GM23338 (cell line): Measurements from ENCODE around the gene PARP8. TPM values are rescaled to one million over a fixed set of nuclear protein-coding genes. Genes with fewer than 3 reads are reported as not detected.

Experiments
- ATAC-seq: fragments of 200-7000 bp; cut with Tn5 transposase; 3 replicates; pipeline ENCODE4 v1.9.1; 2020
- DNase-seq: peaks from one replicate; pipeline ENCODE4 v3.0.0-alpha.2; 2015; ENCODE audit warnings: low spot score
- H2AFZ ChIP-seq: fragments of 200-600 bp; sonication (generic); 2 replicates; pipeline ENCODE4 v1.8.0; 2016; ENCODE audit warnings: antibody characterized with exemption, mild to moderate bottlenecking, moderate library complexity
- H3F3A ChIP-seq: fragments of 200-600 bp; sonication (generic); replicated peaks from 2 replicates; pipeline ENCODE4 v1.8.0; 2017; ENCODE audit warnings: antibody characterized with exemption, mixed run types, low read depth
- H3K27ac ChIP-seq: fragments of 200-600 bp; sonication (generic); 2 replicates; pipeline ENCODE4 v1.6.1; 2016; ENCODE audit warnings: low read depth
- H3K27me3 ChIP-seq: fragments of 200-600 bp; sonication (generic); 2 replicates; pipeline ENCODE4 v1.8.0; 2016; ENCODE audit warnings: mild to moderate bottlenecking, mixed run types, moderate library complexity; ENCODE audit not compliant: insufficient read depth
- H3K36me3 ChIP-seq: fragments of 200-600 bp; sonication (generic); 2 replicates; pipeline ENCODE4 v1.8.0; 2016; ENCODE audit warnings: mild to moderate bottlenecking; ENCODE audit not compliant: insufficient read depth
- H3K4me1 ChIP-seq: fragments of 200-600 bp; sonication (generic); 2 replicates; pipeline ENCODE4 v1.8.0; 2016; ENCODE audit warnings: mild to moderate bottlenecking, moderate library complexity; ENCODE audit not compliant: insufficient read depth
- H3K4me2 ChIP-seq: fragments of 200-600 bp; sonication (generic); 2 replicates; pipeline ENCODE4 v1.7.1; 2017; ENCODE audit warnings: mixed run types
- H3K4me3 ChIP-seq: fragments of 200-600 bp; sonication (generic); 2 replicates; pipeline ENCODE4 v1.6.1; 2016; ENCODE audit warnings: mixed run types
- H3K79me2 ChIP-seq: fragments of 200-600 bp; sonication (generic); replicated peaks from 2 replicates; pipeline ENCODE4 v1.8.0; 2017; ENCODE audit warnings: mild to moderate bottlenecking; ENCODE audit not compliant: insufficient read depth
- H3K9me2 ChIP-seq: fragments of 200-600 bp; sonication (generic); 2 replicates; pipeline ENCODE4 v1.8.0; 2017; ENCODE audit not compliant: insufficient read depth
- H4K20me1 ChIP-seq: fragments of 200-600 bp; sonication (generic); replicated peaks from 2 replicates; pipeline ENCODE4 v1.8.0; 2017; ENCODE audit warnings: mild to moderate bottlenecking; ENCODE audit not compliant: insufficient read depth
- H3K27ac Mint-ChIP-seq: 2 replicates; pipeline ENCODE4 v1.8.0; 2020; ENCODE audit warnings: inconsistent platforms, mild to moderate bottlenecking, moderate library complexity, mixed read lengths
- H3K27me3 Mint-ChIP-seq: 3 replicates; pipeline ENCODE4 v1.8.0; 2022; ENCODE audit warnings: low read depth, mild to moderate bottlenecking, moderate library complexity, mixed read lengths, inconsistent platforms; ENCODE audit not compliant: insufficient read depth, poor library complexity
- H3K36me3 Mint-ChIP-seq: 3 replicates; pipeline ENCODE4 v1.8.0; 2021; ENCODE audit warnings: low read depth, mild to moderate bottlenecking, inconsistent platforms, moderate library complexity, mixed read lengths
- H3K4me1 Mint-ChIP-seq: 3 replicates; pipeline ENCODE4 v1.8.0; 2020; ENCODE audit warnings: mild to moderate bottlenecking, inconsistent platforms, mixed read lengths
- H3K4me3 Mint-ChIP-seq: 3 replicates; pipeline ENCODE4 v1.8.0; 2021; ENCODE audit warnings: moderate library complexity, mild to moderate bottlenecking, inconsistent platforms, mixed read lengths
- H3K9me3 Mint-ChIP-seq: 3 replicates; pipeline ENCODE4 v1.8.0; 2020; ENCODE audit warnings: moderate library complexity, mild to moderate bottlenecking, inconsistent platforms, mixed read lengths
- EZH2 ChIP-seq: fragments of 200-600 bp; sonication (generic); IDR thresholded peaks from one replicate; pipeline ENCODE4 v1.8.0; 2017; ENCODE audit warnings: antibody characterized with exemption, mild to moderate bottlenecking, low read depth; ENCODE audit not compliant: unreplicated experiment
- EZH2phosphoT487 ChIP-seq: fragments of 200-600 bp; sonication (generic); IDR thresholded peaks from one replicate; pipeline ENCODE4 v1.8.1; 2018; ENCODE audit warnings: antibody characterized with exemption; ENCODE audit not compliant: unreplicated experiment
- JUNB ChIP-seq: IDR thresholded peaks from one replicate; pipeline ENCODE4 v1.6.1; 2016; ENCODE audit warnings: antibody characterized with exemption; ENCODE audit not compliant: unreplicated experiment
- NANOG ChIP-seq: IDR thresholded peaks from 2 replicates; pipeline ENCODE4 v1.6.1; 2016; ENCODE audit warnings: antibody characterized with exemption, borderline replicate concordance
- REST ChIP-seq: IDR thresholded peaks from one replicate; pipeline ENCODE4 v1.6.1; 2018; ENCODE audit warnings: antibody characterized with exemption; ENCODE audit not compliant: unreplicated experiment
- STAT1 ChIP-seq: IDR thresholded peaks from one replicate; pipeline ENCODE4 v1.6.1; 2016; ENCODE audit warnings: antibody characterized with exemption; ENCODE audit not compliant: unreplicated experiment
- ZNF114 ChIP-seq: fragments of 250-450 bp; sonication (Bioruptor Pico); IDR thresholded peaks from 2 replicates; pipeline ENCODE4 v1.5.0; 2020; ENCODE audit warnings: mild to moderate bottlenecking, moderate library complexity
- ZNF331 ChIP-seq: fragments of 250-450 bp; sonication (Bioruptor Pico); IDR thresholded peaks from 2 replicates; pipeline ENCODE4 v1.5.0; 2020; ENCODE audit warnings: low read depth, mild to moderate bottlenecking, moderate library complexity
- ZNF462 ChIP-seq: fragments of 250-450 bp; sonication (Bioruptor Pico); IDR thresholded peaks from 2 replicates; pipeline ENCODE4 v1.5.0; 2020; ENCODE audit warnings: mild to moderate bottlenecking, moderate library complexity
- polyA plus RNA-seq: library from polyadenylated mRNA; unstranded; fragments of >200 nt; fragmentation: Nextera tagmentation; extraction: Ambion mirVana; gene quantifications from 2 replicates; pipeline ENCODE4 v1.2.1, GENCODE V29; 2016
- total RNA-seq: library from RNA; depleted of rRNA; stranded (reverse); fragments of >200 nt; shearing (Covaris generic); gene quantifications from 2 replicates; pipeline ENCODE4 v1.2.3, GENCODE V29; 2014
- TF ChIP-seq, protein P1 (sequence below), 2 experiments: fragments of 200-600 bp in 1 of 2; sonication (generic) in 1 of 2; conservative IDR thresholded peaks; 2 replicates each; pipeline versions ENCODE4 v1.5.1 to v1.6.1; 2016 to 2017; ENCODE audit warnings: antibody characterized with exemption in 2 of 2, low read depth in 2 of 2, mild to moderate bottlenecking in 2 of 2, moderate library complexity in 1 of 2
- TF ChIP-seq, protein P2 (sequence below): IDR thresholded peaks from 2 replicates; pipeline ENCODE4 v1.6.1; 2016; ENCODE audit warnings: antibody characterized with exemption

Gene PARP8
- total and polyA plus RNA-seq, 2 experiments from 2014 or later = 13.0 to 25.0 TPM

GRCh38 chr5:50653946-50654345, 12.5 kb upstream of the PARP8 start (continued):
- TF ChIP-seq REST (no peak), ZNF331 (CRISPR knock-in tag) (no peak), ZNF114 (no peak), STAT1 (no peak), EZH2phosphoT487 (no peak)
- TF ChIP-seq, protein P1, sequence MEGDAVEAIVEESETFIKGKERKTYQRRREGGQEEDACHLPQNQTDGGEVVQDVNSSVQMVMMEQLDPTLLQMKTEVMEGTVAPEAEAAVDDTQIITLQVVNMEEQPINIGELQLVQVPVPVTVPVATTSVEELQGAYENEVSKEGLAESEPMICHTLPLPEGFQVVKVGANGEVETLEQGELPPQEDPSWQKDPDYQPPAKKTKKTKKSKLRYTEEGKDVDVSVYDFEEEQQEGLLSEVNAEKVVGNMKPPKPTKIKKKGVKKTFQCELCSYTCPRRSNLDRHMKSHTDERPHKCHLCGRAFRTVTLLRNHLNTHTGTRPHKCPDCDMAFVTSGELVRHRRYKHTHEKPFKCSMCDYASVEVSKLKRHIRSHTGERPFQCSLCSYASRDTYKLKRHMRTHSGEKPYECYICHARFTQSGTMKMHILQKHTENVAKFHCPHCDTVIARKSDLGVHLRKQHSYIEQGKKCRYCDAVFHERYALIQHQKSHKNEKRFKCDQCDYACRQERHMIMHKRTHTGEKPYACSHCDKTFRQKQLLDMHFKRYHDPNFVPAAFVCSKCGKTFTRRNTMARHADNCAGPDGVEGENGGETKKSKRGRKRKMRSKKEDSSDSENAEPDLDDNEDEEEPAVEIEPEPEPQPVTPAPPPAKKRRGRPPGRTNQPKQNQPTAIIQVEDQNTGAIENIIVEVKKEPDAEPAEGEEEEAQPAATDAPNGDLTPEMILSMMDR (conservative IDR thresholded peaks at IDR 0.05; ENCODE audit: low read depth in 2 of 2) = no peak

DNA sequence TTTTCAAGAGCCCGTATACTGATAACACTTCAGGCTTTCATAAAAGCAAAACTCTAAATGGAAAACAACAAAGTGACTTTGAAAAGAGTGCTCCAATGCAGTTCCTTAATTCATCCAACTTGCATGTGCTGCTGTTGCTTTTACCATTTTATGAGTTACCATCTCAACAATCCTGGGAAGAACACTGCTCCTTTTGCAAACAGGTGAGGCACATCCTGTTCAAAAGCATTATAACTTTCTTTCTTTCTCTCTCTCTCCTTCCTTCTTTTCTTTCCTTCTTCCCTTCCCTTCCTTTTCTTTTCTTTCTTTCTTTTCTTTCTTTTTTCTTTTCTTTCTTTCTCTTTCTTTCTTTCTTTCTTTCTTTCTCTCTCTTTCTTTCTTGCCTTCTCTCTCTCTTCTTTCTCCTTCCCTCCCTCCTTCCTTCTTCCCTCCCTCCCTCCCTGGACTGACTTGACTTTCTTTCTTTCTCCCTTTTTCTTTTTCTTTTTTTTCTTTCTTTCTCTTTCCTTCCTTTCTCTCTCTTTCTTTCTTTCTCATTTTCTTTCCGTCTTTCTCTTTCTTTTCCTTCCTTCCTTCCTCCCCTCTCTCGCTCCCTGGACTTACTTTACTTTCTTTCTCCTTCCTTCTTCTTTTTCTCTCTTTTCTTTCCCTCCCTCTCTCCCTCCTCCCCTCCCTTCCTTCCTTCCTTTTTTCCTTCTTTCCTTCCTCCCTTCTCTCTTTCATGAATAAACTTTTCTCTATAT, 11.2 kb upstream of the PARP8 start:
- no peaks in the 10 kb centered on the region for H3K36me3 ChIP-seq
- TF ChIP-seq JUNB (no peak), ZNF114 (no peak), EZH2 (no peak), NANOG (no peak), ZNF462 (CRISPR knock-in tag) (no peak), STAT1 (no peak)
- TF ChIP-seq, protein P2, sequence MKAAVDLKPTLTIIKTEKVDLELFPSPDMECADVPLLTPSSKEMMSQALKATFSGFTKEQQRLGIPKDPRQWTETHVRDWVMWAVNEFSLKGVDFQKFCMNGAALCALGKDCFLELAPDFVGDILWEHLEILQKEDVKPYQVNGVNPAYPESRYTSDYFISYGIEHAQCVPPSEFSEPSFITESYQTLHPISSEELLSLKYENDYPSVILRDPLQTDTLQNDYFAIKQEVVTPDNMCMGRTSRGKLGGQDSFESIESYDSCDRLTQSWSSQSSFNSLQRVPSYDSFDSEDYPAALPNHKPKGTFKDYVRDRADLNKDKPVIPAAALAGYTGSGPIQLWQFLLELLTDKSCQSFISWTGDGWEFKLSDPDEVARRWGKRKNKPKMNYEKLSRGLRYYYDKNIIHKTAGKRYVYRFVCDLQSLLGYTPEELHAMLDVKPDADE = no peak

More for the DNA sequence above, 11.2 kb upstream of the PARP8 start:
- H3K4me3 ChIP-seq = no peak overlapping the region
- H3K4me1 Mint-ChIP-seq = no peaks in the 10 kb centered on the region
- H3K4me2 ChIP-seq = no peak overlapping the region
- H3K27me3 ChIP-seq = no peaks in the 10 kb centered on the region
- no peak overlapping the region for H3K27ac ChIP-seq
- no peaks in the 10 kb centered on the region for H3K79me2 ChIP-seq
- no peak overlapping the region for H3K27ac Mint-ChIP-seq
- H4K20me1 ChIP-seq = no peaks in the 10 kb centered on the region
- no peak overlapping the region for H2AFZ ChIP-seq
- H3K4me3 Mint-ChIP-seq = no peak overlapping the region
- no peaks in the 10 kb centered on the region for H3K27me3 Mint-ChIP-seq
- peaks cover under 1% of the 10 kb centered on the region; the same call in 1 of the 3 replicates for H3K36me3 Mint-ChIP-seq
- DNase-seq (no peak), ATAC-seq (no peak)
- no peaks in the 10 kb centered on the region; the same call in 2 of the 3 replicates for H3K9me3 Mint-ChIP-seq
- no peaks in the 10 kb centered on the region for H3F3A ChIP-seq
- peaks cover 4% of the 10 kb centered on the region; the same call in 1 of the 2 replicates for H3K9me2 ChIP-seq
- no peaks in the 10 kb centered on the region for H3K4me1 ChIP-seq
